HG03565 (cell line): ENCODE data around the gene SLC29A3.

ENCODE experiments used
- ATAC-seq: cut with Tn5 transposase; IDR thresholded peaks from one replicate; pipeline ENCODE4 v1.9.1; 2021; ENCODE audit warnings: mild to moderate bottlenecking, moderate library complexity; ENCODE audit not compliant: unreplicated experiment

SLC29A3 gene

GRCh38 chr10:71366690-71367089 lies 47.6 kb downstream of the SLC29A3 start:
- no peak for ATAC-seq

- ATAC-seq = no peak
These were observed 48.2 kb downstream of the SLC29A3 start for GRCh38 chr10:71367271-71367670.

- no peak for ATAC-seq
These were observed 49.1 kb downstream of the SLC29A3 start for GRCh38 chr10:71368176-71368575.

- no peak for ATAC-seq
These were observed 49.6 kb downstream of the SLC29A3 start for GRCh38 chr10:71368643-71369042.

- ATAC-seq = no peak
These were observed 50.5 kb downstream of the SLC29A3 start for GRCh38 chr10:71369602-71370001.

GRCh38 chr10:71370031-71370430 lies 51.0 kb downstream of the SLC29A3 start:
- ATAC-seq = no peak

- ATAC-seq = no peak
These were observed 52.7 kb downstream of the SLC29A3 start for GRCh38 chr10:71371750-71372166.

- no peak for ATAC-seq
These were observed 53.9 kb downstream of the SLC29A3 start for GRCh38 chr10:71372882-71373495.

- no peak for ATAC-seq
These were observed 55.6 kb downstream of the SLC29A3 start for GRCh38 chr10:71374481-71375233.

GRCh38 chr10:71375952-71376351 lies 56.9 kb downstream of the SLC29A3 start:
- ATAC-seq = no peak

GRCh38 chr10:71378336-71379117 lies 59.5 kb downstream of the SLC29A3 start:
- no peak for ATAC-seq

GRCh38 chr10:71379118-71379766 lies 60.2 kb downstream of the SLC29A3 start:
- no peak for ATAC-seq

- ATAC-seq = no peak
These were observed 61.8 kb downstream of the SLC29A3 start for GRCh38 chr10:71380841-71381240.

GRCh38 chr10:71381611-71382010 lies 62.6 kb downstream of the SLC29A3 start:
- no peak for ATAC-seq

GRCh38 chr10:71382028-71382427 lies 63.0 kb downstream of the SLC29A3 start:
- no peak for ATAC-seq

GRCh38 chr10:71382757-71383156 lies 63.7 kb downstream of the SLC29A3 start:
- ATAC-seq = no peak

GRCh38 chr10:71383972-71384687 lies 65.1 kb downstream of the SLC29A3 start:
- no peak for ATAC-seq

- no peak for ATAC-seq
These were observed 69.1 kb downstream of the SLC29A3 start for GRCh38 chr10:71388171-71388570.

GRCh38 chr10:71388583-71389310 lies 69.7 kb downstream of the SLC29A3 start:
- no peak for ATAC-seq
